Activated CD8-positive, alpha-beta T cell treated with anti-CD3 and anti-CD28 coated beads, Interleukin-2, amount 10 ng/mL, durations not matched to agents 7 days and 5 days (primary cell): ENCODE data around the gene OCSTAMP. TPM values are rescaled to one million over a fixed set of nuclear protein-coding genes. Genes with fewer than 3 reads are reported as not detected.
A peak's percentile ranks its signal among the peaks of the same experiment; 100 is the strongest.

Experiments used
- ATAC-seq: fragments of 150-1000 bp; cut with Tn5 transposase; one replicate; pipeline ENCODE4 v1.10.0; 2021; ENCODE audit warnings: moderate library complexity
- CTCF ChIA-PET: fragments of 350-600 bp; sonication (Branson Sonifier 250); formaldehyde crosslinking; loops from one replicate; lab custom pipeline; 2021; ENCODE audit warnings: antibody characterized with exemption; lab: Charles Lee
- POLR2A ChIA-PET: fragments of 350-600 bp; sonication (Branson Sonifier 250); formaldehyde crosslinking; loops from one replicate; lab custom pipeline; 2021; ENCODE audit warnings: antibody characterized with exemption; lab: Charles Lee
- DNase-seq: peaks from one replicate; pipeline ENCODE4 v3.0.0-alpha.2; 2020
- H3K27ac Mint-ChIP-seq: one replicate; pipeline ENCODE4 v1.8.0; 2021; ENCODE audit warnings: mild to moderate bottlenecking, mixed read lengths
- H3K27me3 Mint-ChIP-seq: one replicate; pipeline ENCODE4 v1.8.0; 2021; ENCODE audit warnings: low read depth, mixed read lengths
- H3K36me3 Mint-ChIP-seq: one replicate; pipeline ENCODE4 v1.8.0; 2021; ENCODE audit warnings: low read depth, mixed read lengths
- H3K4me1 Mint-ChIP-seq: one replicate; pipeline ENCODE4 v1.8.0; 2021; ENCODE audit warnings: low read depth, mixed read lengths
- H3K4me3 Mint-ChIP-seq: one replicate; pipeline ENCODE4 v1.8.0; 2021; ENCODE audit warnings: mild to moderate bottlenecking, mixed read lengths
- H3K9me3 Mint-ChIP-seq: one replicate; pipeline ENCODE4 v1.8.0; 2022; ENCODE audit warnings: mixed read lengths; ENCODE audit not compliant: insufficient read depth
- total RNA-seq, 2 experiments: library from RNA; stranded (reverse); gene quantifications; one replicate each; pipeline ENCODE4 v1.2.3, GENCODE V29; 2021

OCSTAMP gene
- total RNA-seq, 2 experiments from 2014 or later: not detected

DNA sequence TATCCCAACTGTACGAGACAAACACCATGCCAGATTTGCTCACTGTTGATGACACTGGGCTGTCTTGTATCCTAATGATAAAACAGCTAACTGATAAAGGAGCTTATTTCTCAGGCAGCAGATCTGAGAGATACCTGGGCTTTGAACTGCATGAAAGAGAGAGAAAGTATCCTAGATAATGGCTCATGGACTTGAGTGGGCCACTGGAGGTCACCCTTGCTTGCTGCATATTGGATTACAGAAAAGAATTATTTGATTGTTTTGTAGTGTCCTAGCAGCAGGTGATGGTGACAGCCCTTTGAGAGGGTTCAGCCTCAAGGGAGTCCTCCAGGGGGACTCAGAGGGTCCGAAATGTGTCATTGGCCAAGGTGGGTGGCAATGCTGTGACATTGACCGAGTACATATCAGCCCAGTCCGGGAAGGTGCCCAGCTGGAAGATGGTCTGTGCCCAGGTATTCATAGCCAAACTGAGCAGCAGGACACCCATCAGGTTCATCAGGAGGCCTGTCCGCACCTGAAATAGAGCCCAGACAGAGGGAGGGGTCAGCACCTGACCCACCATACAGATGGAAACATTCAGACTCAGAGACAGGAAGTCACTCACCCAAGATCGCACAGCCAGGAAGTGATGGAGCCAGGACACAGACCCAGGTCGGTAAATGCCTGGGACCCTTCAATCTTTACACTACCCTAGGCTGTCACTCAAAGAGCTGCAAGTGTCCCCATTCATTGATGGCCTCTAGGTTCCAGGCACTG is 9.4 kb upstream of the OCSTAMP start:
- CTCF ChIA-PET: interaction anchor here (1.0 to 6.6 kb wide), 5 partner anchors 13 to 130 kb away, joined by 4 to 90 read pairs (median 5); partner anchors contain the start of genes OCSTAMP and TP53RK
- POLR2A ChIA-PET: no interaction called here
- no peaks in the 10 kb centered on the region for H3K9me3 Mint-ChIP-seq
- H3K4me3 Mint-ChIP-seq: no peak overlapping the region
- H3K4me1 Mint-ChIP-seq: peaks cover 51% of the 10 kb centered on the region
- H3K27me3 Mint-ChIP-seq: peaks cover 1% of the 10 kb centered on the region
- H3K27ac Mint-ChIP-seq: no peak overlapping the region
- DNase-seq (no peak), ATAC-seq (peak; percentile 30)
- H3K36me3 Mint-ChIP-seq: no peaks in the 10 kb centered on the region

GRCh38 chr20:46559001-46559400 is 8.5 kb upstream of the OCSTAMP start:
- no peak for ATAC-seq
- Mint-ChIP-seq H3K9me3 (no peaks in the 10 kb centered on the region), H3K36me3 (no peaks in the 10 kb centered on the region), H3K27ac (no peak overlapping the region), H3K4me1 (peaks cover 59% of the 10 kb centered on the region), H3K27me3 (peaks cover 3% of the 10 kb centered on the region), H3K4me3 (no peak overlapping the region)
- ChIA-PET CTCF (interaction anchor here (1.0 to 6.6 kb wide), 5 partner anchors 12 to 131 kb away, joined by 4 to 90 read pairs (median 5); partner anchors contain the start of genes OCSTAMP and TP53RK), POLR2A (no interaction called here)
- DNase-seq: no peak

DNA sequence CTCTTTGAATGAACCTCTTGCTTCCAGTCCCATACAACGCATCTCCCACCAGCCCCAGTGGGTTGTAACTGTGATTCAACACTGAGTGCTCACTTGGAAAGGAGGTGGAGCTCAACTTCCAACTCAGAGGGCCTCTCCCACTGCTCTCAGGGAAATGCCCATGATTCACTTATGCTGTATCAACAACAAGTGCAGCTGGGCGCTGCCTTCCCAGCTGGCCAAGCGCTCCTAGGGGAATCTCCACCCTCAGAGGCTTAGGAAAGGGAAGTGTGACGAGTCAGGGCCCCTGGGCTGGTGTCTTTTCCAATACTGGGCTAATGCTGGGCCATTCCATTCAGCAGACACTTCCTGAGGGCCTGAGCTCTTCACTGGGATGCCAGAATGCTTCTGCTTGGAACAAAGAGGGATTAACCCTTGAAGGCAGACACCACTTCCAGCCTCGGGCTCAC is 8.1 kb upstream of the OCSTAMP start:
- Mint-ChIP-seq H3K4me1 (peaks cover 62% of the 10 kb centered on the region), H3K9me3 (no peaks in the 10 kb centered on the region), H3K4me3 (no peak overlapping the region), H3K27me3 (peaks cover 3% of the 10 kb centered on the region), H3K36me3 (no peaks in the 10 kb centered on the region), H3K27ac (no peak overlapping the region)
- POLR2A ChIA-PET: no interaction called here
- ATAC-seq: no peak
- DNase-seq: no peak
- CTCF ChIA-PET: interaction anchor here (1.0 to 6.6 kb wide), 3 partner anchors 11 to 131 kb away, joined by 4 to 90 read pairs (median 5); partner anchors contain the start of genes OCSTAMP and TP53RK

DNA sequence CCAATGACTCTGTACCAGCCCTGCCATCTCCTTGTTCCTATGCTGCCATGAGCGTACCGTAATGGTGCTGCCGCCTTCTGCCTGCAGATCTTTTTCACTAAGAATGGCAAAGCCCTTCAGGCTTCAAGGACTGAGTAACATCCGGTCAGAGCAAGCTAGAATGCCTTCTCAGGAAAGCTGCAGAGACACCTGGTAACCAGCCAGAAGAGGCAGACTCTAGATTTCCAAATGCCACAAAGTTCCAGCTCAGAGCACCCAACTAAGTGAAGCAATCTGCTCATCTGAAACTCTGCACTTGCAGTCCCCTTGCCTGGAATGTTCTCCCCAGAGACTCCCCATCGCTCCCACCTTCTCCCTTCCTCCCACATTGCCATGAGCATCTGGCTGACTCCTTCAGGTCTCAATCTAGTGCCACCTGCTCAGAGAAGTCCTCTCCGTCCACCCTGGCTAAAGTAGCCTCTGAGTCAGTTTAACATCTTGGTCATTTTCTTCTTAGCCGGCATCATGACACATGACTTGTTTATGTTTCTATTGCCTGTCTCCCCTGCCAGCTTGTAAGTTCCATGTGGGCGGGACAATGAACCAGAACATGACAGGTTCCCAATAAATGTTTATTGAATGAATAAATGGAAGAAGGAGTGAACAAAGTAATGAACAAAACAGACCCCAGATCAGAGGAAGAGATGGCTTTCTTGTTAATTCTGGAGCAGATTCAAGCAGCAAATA is 6.9 kb upstream of the OCSTAMP start:
- CTCF ChIA-PET: interaction anchor here (1.6 to 6.6 kb wide), 2 partner anchors 10 to 123 kb away, joined by 5 to 90 read pairs; partner anchors contain the start of gene OCSTAMP
- DNase-seq (no peak), ATAC-seq (no peak)
- Mint-ChIP-seq H3K27me3 (peaks cover 3% of the 10 kb centered on the region), H3K27ac (no peak overlapping the region), H3K4me1 (peaks cover 73% of the 10 kb centered on the region), H3K9me3 (no peaks in the 10 kb centered on the region), H3K4me3 (no peak overlapping the region), H3K36me3 (no peaks in the 10 kb centered on the region)
- POLR2A ChIA-PET: no interaction called here

GRCh38 chr20:46555370-46555956 is 5.0 kb upstream of the OCSTAMP start:
- no peak overlapping the region for H3K27ac Mint-ChIP-seq
- H3K4me3 Mint-ChIP-seq: no peak overlapping the region
- POLR2A ChIA-PET: no interaction called here

DNA sequence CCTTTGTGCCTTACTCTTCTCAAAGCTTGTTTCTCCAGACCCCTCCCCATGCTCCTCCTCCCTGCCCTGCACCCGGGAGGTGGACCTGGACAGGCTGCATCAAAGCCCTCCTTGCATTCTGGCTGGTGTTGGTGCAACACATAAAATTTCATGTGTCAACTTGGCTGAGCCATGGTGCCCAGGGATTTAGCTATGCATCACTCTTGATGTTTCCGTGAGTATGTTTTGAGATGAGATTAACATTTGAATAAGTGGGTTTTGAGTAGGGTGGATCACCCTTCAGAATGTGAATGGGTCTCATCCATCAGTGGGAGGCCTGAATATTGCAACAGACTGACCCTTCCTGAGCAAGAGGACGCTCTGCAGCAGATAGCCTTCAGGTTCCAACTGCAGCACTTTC is 4.4 kb upstream of the OCSTAMP start:
- ATAC-seq: no peak
- H3K27me3 Mint-ChIP-seq: peaks cover 3% of the 10 kb centered on the region
- POLR2A ChIA-PET: no interaction called here
- CTCF ChIA-PET: interaction anchor here (1.8 kb wide), 2 partner anchors 10 to 126 kb away, joined by 5 to 13 read pairs; no protein-coding TSS in a partner anchor
- H3K36me3 Mint-ChIP-seq: no peaks in the 10 kb centered on the region
- peaks cover 83% of the 10 kb centered on the region for H3K4me1 Mint-ChIP-seq
- no peaks in the 10 kb centered on the region for H3K9me3 Mint-ChIP-seq
- no peak for DNase-seq
- no peak overlapping the region for H3K27ac Mint-ChIP-seq
- no peak overlapping the region for H3K4me3 Mint-ChIP-seq

More at GRCh38 chr20:46555370-46555956, 5.0 kb upstream of the OCSTAMP start:
- Mint-ChIP-seq H3K36me3 (no peaks in the 10 kb centered on the region), H3K9me3 (no peaks in the 10 kb centered on the region), H3K4me1 (peaks cover 85% of the 10 kb centered on the region), H3K27me3 (peaks cover 3% of the 10 kb centered on the region)
- DNase-seq (no peak), ATAC-seq (no peak)
- CTCF ChIA-PET: interaction anchor here (1.8 kb wide), 2 partner anchors 11 to 125 kb away, joined by 5 to 13 read pairs; no protein-coding TSS in a partner anchor

DNA sequence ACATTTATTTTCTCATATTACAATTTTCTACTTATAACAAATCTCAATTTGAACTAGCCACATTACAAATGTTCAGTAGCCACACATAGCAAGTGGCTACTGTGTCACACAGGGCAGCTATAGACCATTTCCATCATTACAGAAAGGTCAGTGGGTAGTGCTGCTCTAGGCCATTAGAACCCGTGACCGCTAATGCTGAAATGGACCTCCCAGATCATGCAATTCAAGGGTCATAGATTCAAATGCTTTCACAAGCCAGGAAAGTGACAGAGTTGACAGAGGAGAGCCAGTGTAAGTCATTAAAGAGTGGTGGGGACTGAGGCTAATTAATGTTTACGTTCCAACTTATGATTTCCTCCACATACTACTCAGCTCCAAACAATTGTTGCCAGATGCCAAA is 3.5 kb upstream of the OCSTAMP start:
- ATAC-seq: no peak
- CTCF ChIA-PET: interaction anchor here (1.8 to 3.5 kb wide), 3 partner anchors 8 to 135 kb away, joined by 5 to 22 read pairs (median 15); partner anchors contain the start of gene TP53RK
- peaks cover 77% of the 10 kb centered on the region for H3K4me1 Mint-ChIP-seq
- H3K36me3 Mint-ChIP-seq: no peaks in the 10 kb centered on the region
- no peak for DNase-seq
- H3K27ac Mint-ChIP-seq: no peak overlapping the region
- no peak overlapping the region for H3K4me3 Mint-ChIP-seq
- H3K9me3 Mint-ChIP-seq: no peaks in the 10 kb centered on the region
- H3K27me3 Mint-ChIP-seq: peaks cover 3% of the 10 kb centered on the region
- POLR2A ChIA-PET: interaction anchor here (1.1 kb wide), 1 partner anchor 9 kb away, joined by 4 read pairs; no protein-coding TSS in a partner anchor

- ATAC-seq: peak; percentile 91
- CTCF ChIA-PET: interaction anchor here (0.7 to 4.4 kb wide), 8 partner anchors 8 to 146 kb away, joined by 3 to 25 read pairs (median 8); partner anchors contain the start of genes ELMO2 and TP53RK
- no peaks in the 10 kb centered on the region for H3K36me3 Mint-ChIP-seq
- peak overlapping the region; percentile 92 for H3K27ac Mint-ChIP-seq
- POLR2A ChIA-PET: interaction anchor here (0.5 to 1.1 kb wide), 4 partner anchors 8 to 949 kb away, joined by 3 to 6 read pairs (median 4); partner anchors contain the start of genes ELMO2 and NCOA3
- DNase-seq: peak; percentile 85
- H3K9me3 Mint-ChIP-seq: no peaks in the 10 kb centered on the region
- peaks cover 3% of the 10 kb centered on the region for H3K27me3 Mint-ChIP-seq
- H3K4me3 Mint-ChIP-seq: peak overlapping the region; percentile 66
- H3K4me1 Mint-ChIP-seq: peaks cover 71% of the 10 kb centered on the region
Measured at GRCh38 chr20:46552460-46553420, 2.3 kb upstream of the OCSTAMP start.

GRCh38 chr20:46551522-46552381 is 1.3 kb upstream of the OCSTAMP start:
- H3K4me1 Mint-ChIP-seq: peaks cover 63% of the 10 kb centered on the region
- ChIA-PET POLR2A (interaction anchor here (0.5 to 1.1 kb wide), 2 partner anchors 11 to 950 kb away, joined by 3 to 6 read pairs; partner anchors contain the start of gene NCOA3), CTCF (interaction anchor here (0.9 to 4.4 kb wide), 7 partner anchors 7 to 137 kb away, joined by 3 to 25 read pairs (median 11); partner anchors contain the start of gene TP53RK)
- H3K4me3 Mint-ChIP-seq: no peak overlapping the region
- DNase-seq: no peak
- no peaks in the 10 kb centered on the region for H3K36me3 Mint-ChIP-seq
- no peaks in the 10 kb centered on the region for H3K9me3 Mint-ChIP-seq
- ATAC-seq: no peak
- H3K27ac Mint-ChIP-seq: peak overlapping the region; percentile 92
- H3K27me3 Mint-ChIP-seq: peaks cover 3% of the 10 kb centered on the region
